GM12878 (cell line): ENCODE measurements around the gene HERC4. TPM values are rescaled to one million over a fixed set of nuclear protein-coding genes. Genes with fewer than 3 reads are reported as not detected.

ENCODE experiments used
- ATAC-seq: fragments of 200-7000 bp; cut with Tn5 transposase; 3 replicates; pipeline ENCODE4 v1.9.1; 2020; ENCODE audit warnings: mild to moderate bottlenecking, moderate library complexity
- Bru-seq: library from RNA; stranded (reverse); fragments of 400-500 nt; gene quantifications from one replicate; lab custom pipeline; 2021; lab: Mats Ljungman, UMichigan
- BruChase-seq, 2 experiments: library from RNA; stranded (reverse); fragments of 400-500 nt; gene quantifications; one replicate each; lab custom pipeline; 2021; lab: Mats Ljungman, UMichigan
- BruUV-seq: library from RNA; stranded (reverse); fragments of 400-500 nt; replicated peaks from 2 replicates; lab custom pipeline; 2021; lab: Mats Ljungman, UMichigan
- CTCF ChIA-PET: fragments of 300-600 bp; sonication (Branson Sonifier 250); formaldehyde crosslinking; extraction: SDS; loops from one replicate; lab custom pipeline; 2021; ENCODE audit warnings: inconsistent platforms; lab: Yijun Ruan, JAX
- POLR2A ChIA-PET: fragments of 350-600 bp; formaldehyde crosslinking; extraction: SDS; loops from one replicate; lab custom pipeline; 2021; ENCODE audit warnings: inconsistent platforms; lab: Charles Lee
- RAD21 ChIA-PET: fragments of 300-600 bp; sonication (Branson Sonifier 250); formaldehyde crosslinking; loops from one replicate; lab custom pipeline; 2023; ENCODE audit warnings: antibody characterized with exemption; ENCODE audit not compliant: unreplicated experiment; lab: Charles Lee
- SMC1A ChIA-PET: fragments of 300-600 bp; sonication (Branson Sonifier 250); formaldehyde crosslinking; loops from one replicate; lab custom pipeline; 2023; ENCODE audit not compliant: unreplicated experiment, uncharacterized antibody; lab: Charles Lee
- DNase-seq: peaks from one replicate; pipeline ENCODE4 v3.0.0-alpha.2; 2011; ENCODE audit warnings: low read depth, low spot score
- FAIRE-seq: peaks from 3 replicates; lab custom pipeline; 2011; peaks lifted over from hg19 to GRCh38; lab: Jason Lieb, UNC
- H2AFZ ChIP-seq: 2 replicates; pipeline ENCODE4 v1.6.0; 2011; ENCODE audit warnings: low read depth, low read length, control low read depth; ENCODE audit not compliant: control insufficient read depth
- H3K27ac ChIP-seq: 2 replicates; pipeline ENCODE4 v1.5.1; 2011; ENCODE audit warnings: control low read depth; ENCODE audit not compliant: control insufficient read depth, insufficient read depth
- H3K27me3 ChIP-seq, 2 experiments: replicated peaks in 1 of 2; 2 replicates each; pipeline versions ENCODE4 v1.6.0 to v1.6.1; 2011; ENCODE audit warnings: low read length in 1 of 2; ENCODE audit not compliant: control insufficient read depth in 2 of 2, insufficient read depth in 2 of 2
- H3K36me3 ChIP-seq, 2 experiments: 2 replicates each; pipeline ENCODE4 v1.5.1; 2011; ENCODE audit warnings: low read length in 1 of 2; ENCODE audit not compliant: control insufficient read depth in 2 of 2, insufficient read depth in 2 of 2
- H3K4me1 ChIP-seq: 2 replicates; pipeline ENCODE4 v1.6.1; 2011; ENCODE audit warnings: mild to moderate bottlenecking, low read length, moderate library complexity, mixed read lengths; ENCODE audit not compliant: control insufficient read depth, insufficient read depth
- H3K4me2 ChIP-seq: 2 replicates; pipeline ENCODE4 v1.6.0; 2011; ENCODE audit warnings: control low read depth; ENCODE audit not compliant: control insufficient read depth, insufficient read depth
- H3K4me3 ChIP-seq: fragments of 200-600 bp; sonication (generic); 2 replicates; pipeline ENCODE4 v1.5.1; 2016
- H3K79me2 ChIP-seq: 2 replicates; pipeline ENCODE4 v1.6.0; 2011; ENCODE audit warnings: low read length; ENCODE audit not compliant: control insufficient read depth, insufficient read depth
- H3K9ac ChIP-seq: 2 replicates; pipeline ENCODE4 v1.8.0; 2011; ENCODE audit warnings: low read length, control low read depth, mixed read lengths; ENCODE audit not compliant: control insufficient read depth, insufficient read depth
- H3K9me3 ChIP-seq: replicated peaks from 3 replicates; pipeline ENCODE4 v1.5.1; 2011; ENCODE audit warnings: mild to moderate bottlenecking, low read length; ENCODE audit not compliant: control insufficient read depth, insufficient read depth
- H4K20me1 ChIP-seq: 2 replicates; pipeline ENCODE4 v1.6.0; 2011; ENCODE audit not compliant: control insufficient read depth, insufficient read depth
- ATF7 ChIP-seq: fragments of 450-650 bp; IDR thresholded peaks from 2 replicates; pipeline ENCODE4 v1.6.1; 2016; ENCODE audit warnings: low read depth, mild to moderate bottlenecking
- BCL11A ChIP-seq: IDR thresholded peaks from 2 replicates; pipeline ENCODE4 v1.6.1; 2011; ENCODE audit warnings: low read depth, low read length
- CBX5 ChIP-seq: sonication (generic); IDR thresholded peaks from 2 replicates; pipeline ENCODE4 v1.6.1; 2016; ENCODE audit warnings: low read depth, moderate library complexity, mild to moderate bottlenecking, inconsistent platforms
- EED ChIP-seq: sonication (generic); IDR thresholded peaks from 2 replicates; pipeline ENCODE4 v1.6.1; 2016; ENCODE audit warnings: antibody characterized with exemption, low read depth
- KAT2A ChIP-seq: conservative IDR thresholded peaks from 2 replicates; pipeline ENCODE4 v1.6.1; 2011; ENCODE audit warnings: low read depth, low read length; ENCODE audit not compliant: control insufficient read depth
- NFXL1 ChIP-seq: fragments of 450-650 bp; IDR thresholded peaks from 2 replicates; pipeline ENCODE4 v1.6.1; 2017; ENCODE audit warnings: antibody characterized with exemption, mild to moderate bottlenecking, borderline replicate concordance
- NR2F1 ChIP-seq: fragments of 450-650 bp; conservative IDR thresholded peaks from 2 replicates; pipeline ENCODE4 v1.6.1; 2017; ENCODE audit warnings: mild to moderate bottlenecking
- POLR2AphosphoS2 ChIP-seq: IDR thresholded peaks from 2 replicates; pipeline ENCODE4 v1.6.1; 2011; ENCODE audit warnings: low read depth, mild to moderate bottlenecking, low read length, improper control_type of control experiment, moderate library complexity
- SREBF2 ChIP-seq: IDR thresholded peaks from 2 replicates; pipeline ENCODE4 v1.6.1; 2012; ENCODE audit warnings: mild to moderate bottlenecking, low read length
- TARDBP ChIP-seq: IDR thresholded peaks from 2 replicates; pipeline ENCODE4 v1.6.1; 2016; ENCODE audit warnings: borderline replicate concordance
- ZBED1 ChIP-seq: IDR thresholded peaks from 2 replicates; pipeline ENCODE4 v1.6.1; 2016; ENCODE audit warnings: borderline replicate concordance
- WGBS: methylation state at CpG from one replicate; pipeline ENCODE4 v1.1.6; 2016; ENCODE audit warnings: low lambda C conversion rate; ENCODE audit not compliant: insufficient replicate concordance, insufficient coverage; ENCODE audit errors: missing lambda C conversion rate; 5-methylcytosine and 5-hydroxymethylcytosine counted together
- in situ Hi-C: fragments of 300-500 bp; cut with MboI; formaldehyde crosslinking; loops from 9 replicates; pipeline ENCODE4 v1.14.3; 2018; ENCODE audit warnings: mixed read lengths
- intact Hi-C: fragments of 100-400 bp; cut with micrococcal nuclease; formaldehyde crosslinking; loops from one replicate; pipeline ENCODE4 v1.14.2; 2022; ENCODE audit not compliant: unreplicated experiment
- long read RNA-seq, 2 experiments: library from polyadenylated mRNA; unstranded; transcript quantifications; one replicate each; pipeline ENCODE4 v2.0.0, GENCODE V29; 2019 to 2020
- polyA minus RNA-seq, 3 experiments: library from RNA; depleted of rRNA, polyadenylated mRNA; stranded (reverse); fragments of >200 nt; gene quantifications; 2 replicates each; pipeline ENCODE4 v1.2.3, GENCODE V29; 2011
- polyA plus RNA-seq, 11 experiments: library from polyadenylated mRNA; depleted of rRNA in 4 of 11; unstranded in 6 of 11; stranded (reverse) in 5 of 11; fragments of >200 nt; fragmentation: Nextera tagmentation in 4 of 11; fragmentation: Illumina TruSeq in 1 of 11; extraction: Ambion mirVana in 4 of 11; extraction: Trizol in 1 of 11; gene quantifications; 1 replicate in 1 of 11; 2 replicates in 10 of 11; pipeline versions ENCODE4 v1.2.1 to v1.2.3, GENCODE V29; 2011 to 2016; ENCODE audit warnings: inconsistent platforms in 2 of 11, missing spikeins in 2 of 11, low read depth in 1 of 11
- total RNA-seq, 4 experiments: library from RNA; depleted of rRNA in 3 of 4; stranded (reverse); fragments of >200 nt in 3 of 4; fragmentation: Illumina TruSeq in 1 of 4; extraction: Trizol in 1 of 4; gene quantifications; 2 replicates each; pipeline versions ENCODE4 v1.2.1 to v1.2.3, GENCODE V29; 2013 to 2021
- TF ChIP-seq, protein P1 (sequence below): IDR thresholded peaks from 2 replicates; pipeline ENCODE4 v1.6.1; 2012; ENCODE audit warnings: low read depth, low read length, improper control_type of control experiment
- TF ChIP-seq, protein P2 (sequence below): IDR thresholded peaks from 2 replicates; pipeline ENCODE4 v1.6.1; 2012; ENCODE audit warnings: low read depth, low read length, improper control_type of control experiment

The HERC4 gene, protein sequence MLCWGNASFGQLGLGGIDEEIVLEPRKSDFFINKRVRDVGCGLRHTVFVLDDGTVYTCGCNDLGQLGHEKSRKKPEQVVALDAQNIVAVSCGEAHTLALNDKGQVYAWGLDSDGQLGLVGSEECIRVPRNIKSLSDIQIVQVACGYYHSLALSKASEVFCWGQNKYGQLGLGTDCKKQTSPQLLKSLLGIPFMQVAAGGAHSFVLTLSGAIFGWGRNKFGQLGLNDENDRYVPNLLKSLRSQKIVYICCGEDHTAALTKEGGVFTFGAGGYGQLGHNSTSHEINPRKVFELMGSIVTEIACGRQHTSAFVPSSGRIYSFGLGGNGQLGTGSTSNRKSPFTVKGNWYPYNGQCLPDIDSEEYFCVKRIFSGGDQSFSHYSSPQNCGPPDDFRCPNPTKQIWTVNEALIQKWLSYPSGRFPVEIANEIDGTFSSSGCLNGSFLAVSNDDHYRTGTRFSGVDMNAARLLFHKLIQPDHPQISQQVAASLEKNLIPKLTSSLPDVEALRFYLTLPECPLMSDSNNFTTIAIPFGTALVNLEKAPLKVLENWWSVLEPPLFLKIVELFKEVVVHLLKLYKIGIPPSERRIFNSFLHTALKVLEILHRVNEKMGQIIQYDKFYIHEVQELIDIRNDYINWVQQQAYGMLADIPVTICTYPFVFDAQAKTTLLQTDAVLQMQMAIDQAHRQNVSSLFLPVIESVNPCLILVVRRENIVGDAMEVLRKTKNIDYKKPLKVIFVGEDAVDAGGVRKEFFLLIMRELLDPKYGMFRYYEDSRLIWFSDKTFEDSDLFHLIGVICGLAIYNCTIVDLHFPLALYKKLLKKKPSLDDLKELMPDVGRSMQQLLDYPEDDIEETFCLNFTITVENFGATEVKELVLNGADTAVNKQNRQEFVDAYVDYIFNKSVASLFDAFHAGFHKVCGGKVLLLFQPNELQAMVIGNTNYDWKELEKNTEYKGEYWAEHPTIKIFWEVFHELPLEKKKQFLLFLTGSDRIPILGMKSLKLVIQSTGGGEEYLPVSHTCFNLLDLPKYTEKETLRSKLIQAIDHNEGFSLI
- 383 and 399 TPM in 2 replicates for total RNA-seq (2013; cell fraction: nucleolus; rRNA removed)
- total RNA-seq (2014; rRNA removed) (27.3 and 33.0 TPM in 2 replicates), total RNA-seq (2014; rRNA removed; fragmentation: Illumina TruSeq; extraction: Trizol) (36.8 and 38.8 TPM in 2 replicates), total RNA-seq (2021) (33.1 and 33.8 TPM in 2 replicates), polyA plus RNA-seq (2011; rRNA removed) (28.9 and 49.9 TPM in 2 replicates), polyA plus RNA-seq (2014; fragmentation: Illumina TruSeq; extraction: Trizol) (23.6 and 28.8 TPM in 2 replicates), polyA plus RNA-seq (2014; fragmentation: Nextera tagmentation; extraction: Ambion mirVana) (10 to 100 TPM in 1 of 2 experiments, 1 to 10 TPM in 1; 9.7 to 11.5 TPM), polyA plus RNA-seq (2014; rRNA removed) (17.1 and 20.2 TPM in 2 replicates), polyA plus RNA-seq (2016; fragmentation: Nextera tagmentation; extraction: Ambion mirVana) (10 to 100 TPM; 22.9 to 23.2 TPM), polyA minus RNA-seq (2011; rRNA and poly(A)+ RNA removed) (34.9 and 35.0 TPM in 2 replicates), Bru-seq, nascent RNA (percentile 86 among the genes with signal in this experiment), BruChase-seq, experiment 1, labeled RNA remaining after a 6-hour chase (percentile 94 among the genes with signal in this experiment), BruChase-seq, experiment 2, labeled RNA remaining after a 2-hour chase (percentile 93 among the genes with signal in this experiment)
- polyA plus RNA-seq (2011; ENCODE audit: low read depth): 11.6 TPM
- 8.3 and 11.2 TPM in 2 replicates for polyA plus RNA-seq (2011; cell fraction: cytosol; rRNA removed)
- 30.8 and 37.9 TPM in 2 replicates for polyA plus RNA-seq (2011; cell fraction: nucleus; rRNA removed)
- 20.6 and 25.6 TPM in 2 replicates for polyA plus RNA-seq (2012)
- 13.1 and 14.6 TPM in 2 replicates for polyA minus RNA-seq (2011; cell fraction: cytosol; rRNA and poly(A)+ RNA removed)
- polyA minus RNA-seq (2011; cell fraction: nucleus; rRNA and poly(A)+ RNA removed): 36.0 and 68.3 TPM in 2 replicates
- long read RNA-seq, experiment 1, partial matches to known transcripts: 1 of 4 reads
- long read RNA-seq, experiment 1, other reads (novel, unspliced or antisense): 1 of 4 reads
- long read RNA-seq, experiment 2, partial matches to known transcripts: 22 of 32 reads
- long read RNA-seq, experiment 2, other reads (novel, unspliced or antisense): 8 of 32 reads

DNA sequence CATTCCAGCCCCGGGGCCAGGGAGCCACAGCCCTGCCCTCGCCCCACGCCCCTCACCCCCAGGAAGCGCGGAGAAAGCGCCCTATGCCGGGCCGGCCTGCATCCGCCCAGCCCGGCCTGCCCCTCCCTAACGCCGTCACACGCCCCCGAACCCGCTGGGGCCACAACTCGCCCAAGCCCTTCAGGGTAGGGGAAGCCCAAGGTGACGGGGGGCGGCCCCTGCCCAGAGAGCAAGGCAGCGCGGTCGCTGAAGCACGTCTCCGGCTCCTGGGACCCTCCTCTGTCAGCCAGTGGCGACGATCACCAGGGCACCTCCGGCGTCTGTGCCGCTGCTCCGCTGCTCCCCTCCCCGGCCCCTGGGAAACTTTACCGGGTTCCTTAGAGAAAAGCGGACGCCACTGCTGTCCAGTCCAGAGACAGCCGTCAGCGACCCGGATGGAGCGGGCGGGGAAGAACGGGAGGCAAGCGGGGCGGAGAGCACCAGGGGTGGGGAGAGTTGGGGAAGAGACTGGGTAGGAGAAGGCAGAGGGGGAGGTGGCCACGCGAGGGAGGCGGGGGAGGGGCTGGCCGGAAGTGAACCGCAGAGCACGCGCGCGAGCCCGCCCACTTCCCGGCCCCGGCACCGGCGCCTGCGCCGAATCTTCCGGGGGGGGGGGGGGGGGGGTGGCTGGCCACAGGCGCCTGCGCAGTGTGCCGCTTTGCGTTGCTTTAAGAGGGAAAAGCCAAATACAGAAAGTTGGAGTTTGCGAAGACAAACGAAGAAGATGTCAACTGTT, at the start of gene HERC4:
TSS of gene HERC4 (minus strand) at position 509 of the 775 bp plus-strand sequence. CDS start 2,175 bp downstream, outside the sequence.
- in situ Hi-C loops (no loop called here), intact Hi-C loops (loop anchor here (5.0 to 10.0 kb wide), 3 partner anchors 190 to 227 kb away; partner anchors contain the start of gene SIRT1)
- ATAC-seq (peak; percentile 93), FAIRE-seq (no peak), DNase-seq (peak; percentile 64)
- ChIA-PET SMC1A (interaction anchor here (0.9 to 1.0 kb wide), 2 partner anchors 14 to 287 kb away, joined by 3 read pairs; no protein-coding TSS in a partner anchor), CTCF (interaction anchor here (1.6 kb wide), 1 partner anchor 81 kb away, joined by 9 read pairs; no protein-coding TSS in a partner anchor), POLR2A (interaction anchor here (0.9 to 1.2 kb wide), 2 partner anchors 49 to 257 kb away, joined by 3 to 8 read pairs; partner anchors contain the start of gene HNRNPH3), RAD21 (interaction anchor here (0.6 to 1.0 kb wide), 2 partner anchors 191 to 228 kb away, joined by 3 to 4 read pairs; no protein-coding TSS in a partner anchor)
- H4K20me1 ChIP-seq: no peaks in the 10 kb centered on the region
- under 1% methylated on average over 35 of the region's 64 CpGs for WGBS
- H3K79me2 ChIP-seq: peaks cover 48% of the 10 kb centered on the region
- H2AFZ ChIP-seq: peak within 1 kb of the TSS; percentile 82
- H3K36me3 ChIP-seq: no peaks in the 10 kb centered on the region
- no peaks in the 10 kb centered on the region for H3K27me3 ChIP-seq
- no TSS peak for BruUV-seq
- peak within 1 kb of the TSS; percentile 72 for H3K4me2 ChIP-seq
- 0 out of 2 replicates have a peak, but pooled peaks cover 3% of the 10 kb centered on the region for H3K4me1 ChIP-seq
- H3K9ac ChIP-seq: peak within 1 kb of the TSS; percentile 87
- H3K4me3 ChIP-seq: peak within 1 kb of the TSS; percentile 89
- peak within 1 kb of the TSS; percentile 92 for H3K27ac ChIP-seq
- H3K9me3 ChIP-seq: no peaks in the 10 kb centered on the region
- TF ChIP-seq KAT2A (no peak), SREBF2 (no peak), BCL11A (no peak), CBX5 (peak; percentile 48), TARDBP (no peak), EED (peak; percentile 43; the same call in 1 of the 2 replicates), NR2F1 (peak; percentile 82), NFXL1 (no peak), ATF7 (peak; percentile 70), ZBED1 (no peak), POLR2AphosphoS2 (0 out of 2 replicates have a peak, but pooled peaks have one; percentile 49)
- TF ChIP-seq, protein P1, sequence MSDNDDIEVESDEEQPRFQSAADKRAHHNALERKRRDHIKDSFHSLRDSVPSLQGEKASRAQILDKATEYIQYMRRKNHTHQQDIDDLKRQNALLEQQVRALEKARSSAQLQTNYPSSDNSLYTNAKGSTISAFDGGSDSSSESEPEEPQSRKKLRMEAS: peak; percentile 44
- TF ChIP-seq, protein P2, sequence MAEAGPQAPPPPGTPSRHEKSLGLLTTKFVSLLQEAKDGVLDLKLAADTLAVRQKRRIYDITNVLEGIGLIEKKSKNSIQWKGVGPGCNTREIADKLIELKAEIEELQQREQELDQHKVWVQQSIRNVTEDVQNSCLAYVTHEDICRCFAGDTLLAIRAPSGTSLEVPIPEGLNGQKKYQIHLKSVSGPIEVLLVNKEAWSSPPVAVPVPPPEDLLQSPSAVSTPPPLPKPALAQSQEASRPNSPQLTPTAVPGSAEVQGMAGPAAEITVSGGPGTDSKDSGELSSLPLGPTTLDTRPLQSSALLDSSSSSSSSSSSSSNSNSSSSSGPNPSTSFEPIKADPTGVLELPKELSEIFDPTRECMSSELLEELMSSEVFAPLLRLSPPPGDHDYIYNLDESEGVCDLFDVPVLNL: no peak
